HG03575 (cell line): ENCODE data around the gene NANOS3.

Experiments used
- ATAC-seq: cut with Tn5 transposase; IDR thresholded peaks from one replicate; pipeline ENCODE4 v1.9.1; 2021; ENCODE audit not compliant: unreplicated experiment, insufficient number of reproducible peaks, low FRiP score; ENCODE audit errors: extremely low read depth

The NANOS3 gene

DNA sequence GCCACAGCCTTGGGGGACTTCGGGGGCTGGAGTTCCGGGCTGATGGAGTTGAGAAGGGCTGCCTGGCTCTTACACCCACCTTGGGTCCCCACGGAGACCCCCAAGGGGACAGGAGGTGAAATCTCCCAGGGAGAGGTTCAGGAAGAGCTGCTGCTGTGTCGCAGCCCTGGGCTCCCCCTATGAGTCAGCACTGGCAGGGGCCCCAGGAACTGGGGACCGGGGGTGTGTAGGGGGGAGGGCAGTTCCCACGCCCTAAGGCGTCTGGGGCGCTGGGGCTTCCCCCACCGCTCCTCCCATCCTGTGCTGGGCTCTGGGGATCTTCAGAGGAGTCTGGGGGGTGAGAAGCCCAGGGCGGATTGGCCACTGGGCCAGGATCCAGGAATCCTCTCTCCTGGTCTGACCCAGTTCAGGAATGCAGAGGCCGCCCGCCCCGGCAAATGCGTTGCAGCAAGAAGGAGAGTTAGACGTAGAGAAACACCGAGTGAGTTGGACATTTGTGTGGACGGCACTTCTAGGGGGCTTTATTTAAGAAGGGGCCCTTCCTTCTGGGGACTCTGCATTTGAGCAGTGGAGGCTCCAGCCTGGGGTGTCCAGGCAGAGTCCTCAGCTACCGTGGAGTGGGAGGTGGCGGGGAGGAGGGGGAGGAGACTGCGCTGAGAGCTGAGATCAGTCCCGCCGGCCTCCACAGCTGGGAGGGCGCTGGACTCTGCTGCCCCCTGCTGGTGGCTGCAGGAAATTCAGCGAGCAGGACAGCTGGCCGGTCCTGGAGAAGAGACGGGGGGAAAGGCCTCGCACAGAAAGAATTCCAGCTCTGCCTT, 15.0 kb upstream of the NANOS3 start:
- no peak for ATAC-seq

DNA sequence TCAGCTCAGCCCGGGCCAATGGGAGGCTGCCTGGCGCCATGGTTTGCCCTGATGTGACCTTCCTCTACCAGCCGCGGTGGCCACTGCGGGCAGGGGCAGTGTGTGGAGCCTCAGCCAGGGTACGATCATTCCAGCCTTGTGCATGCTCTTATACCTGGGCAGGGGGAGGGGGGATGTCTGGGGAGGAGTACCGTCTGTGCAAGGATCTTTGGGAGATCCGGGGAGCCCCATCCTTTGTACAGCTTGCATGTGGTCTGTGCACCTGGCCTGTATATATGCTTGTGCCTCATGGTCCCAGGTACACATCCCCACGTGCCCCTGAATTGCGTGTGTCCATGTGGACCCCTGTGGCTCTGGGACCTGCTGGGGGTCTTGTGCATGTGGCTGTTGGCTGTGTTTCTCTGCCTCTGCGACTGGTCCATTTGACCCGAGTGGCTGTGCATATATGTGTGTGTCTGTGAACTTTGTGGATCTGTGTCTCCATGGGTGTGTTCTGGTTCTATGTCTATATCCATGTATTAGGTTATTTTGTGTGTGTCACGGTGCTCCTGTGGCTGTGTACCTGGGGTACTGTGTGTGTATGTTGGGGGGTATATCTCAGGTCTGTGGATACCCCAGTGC, 12.8 kb upstream of the NANOS3 start:
- ATAC-seq, result no peak

DNA sequence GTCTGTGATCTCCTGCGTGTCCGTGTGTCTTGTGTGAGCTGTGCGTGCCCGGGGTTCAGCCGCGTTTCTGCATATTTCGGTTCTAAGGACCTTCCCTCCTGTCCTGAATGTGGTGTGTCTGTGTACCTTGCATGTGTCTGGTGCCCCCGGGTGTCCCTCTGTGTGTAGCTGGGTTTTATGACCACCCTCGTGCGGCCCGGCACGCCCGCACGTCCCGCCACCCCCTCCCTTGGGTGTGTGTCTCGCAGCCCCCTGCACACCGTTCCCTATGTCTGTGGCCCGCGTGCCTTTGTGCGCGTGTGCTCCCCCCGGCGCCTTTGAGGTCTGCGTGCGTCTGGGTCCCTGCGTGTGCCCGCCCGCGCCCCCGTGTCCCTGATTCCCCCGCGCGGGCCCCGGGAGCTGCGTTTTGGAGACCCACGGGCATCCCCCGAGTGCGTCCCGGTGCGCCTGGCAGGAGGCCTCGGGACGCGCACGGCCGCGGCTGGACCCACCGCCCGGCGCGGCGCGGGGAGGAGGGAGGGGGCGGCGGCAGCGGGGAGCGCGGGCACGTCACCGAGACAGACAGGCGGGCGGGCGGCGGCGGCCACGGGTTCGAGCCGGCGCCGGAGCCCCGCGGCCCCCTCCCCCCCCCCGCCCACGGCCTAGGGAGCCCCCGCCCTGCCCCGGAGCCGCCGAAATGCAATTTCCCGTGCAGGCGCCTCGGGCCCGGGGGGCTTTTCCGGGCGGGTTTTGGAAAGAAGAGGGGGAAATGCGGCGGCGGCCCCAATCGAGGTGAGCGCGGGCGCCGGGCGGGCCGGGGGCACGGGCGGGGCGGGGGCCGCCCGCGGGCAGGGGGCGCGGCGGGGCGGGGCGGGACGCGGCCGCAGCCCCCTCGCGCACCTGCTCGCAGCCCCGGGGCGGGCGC, 12.0 kb upstream of the NANOS3 start:
- ATAC-seq, result no peak

DNA sequence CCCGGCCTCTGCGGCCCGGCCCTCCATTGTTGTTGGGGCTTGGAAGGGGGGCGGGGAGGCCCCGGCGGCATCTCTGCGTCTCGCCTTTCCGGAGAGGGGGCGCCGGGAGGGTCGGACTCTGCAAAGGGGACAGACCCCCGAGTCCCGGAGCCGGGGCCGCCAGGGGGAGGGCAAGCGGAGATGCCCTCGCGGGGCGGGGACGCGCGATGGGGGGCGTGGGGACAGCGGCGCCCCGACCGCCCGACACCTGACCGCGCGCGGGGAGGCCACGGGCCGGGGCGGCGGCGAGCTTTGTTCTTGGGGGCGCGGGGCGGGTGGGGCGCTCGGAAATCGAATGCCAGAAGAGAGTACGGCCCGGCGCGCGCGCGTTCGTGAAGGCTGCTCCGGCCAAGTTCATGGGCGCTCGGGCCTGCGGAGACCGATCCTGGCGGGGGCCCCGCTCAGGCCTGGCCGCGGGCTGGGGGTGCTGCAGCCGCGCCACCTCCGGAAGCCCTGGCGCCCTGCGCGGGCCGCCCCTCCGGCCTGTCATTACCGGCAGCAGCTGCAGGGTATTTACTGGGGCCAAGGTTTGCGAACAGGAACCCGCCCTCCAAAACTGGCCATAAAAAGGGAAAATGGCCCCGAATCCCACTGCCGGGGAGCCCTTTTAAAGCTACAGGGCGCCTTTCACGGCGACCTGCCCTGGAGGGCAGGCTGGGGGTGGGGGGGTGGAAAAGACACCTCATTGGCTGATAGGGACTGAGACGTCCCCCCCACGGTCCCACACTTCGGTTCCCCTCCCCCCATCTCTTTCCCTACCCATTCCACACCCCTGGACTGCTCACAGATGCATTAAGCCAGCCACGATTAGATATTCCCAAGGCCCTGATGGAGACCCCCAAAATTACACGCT, 11.1 kb upstream of the NANOS3 start:
- ATAC-seq, result no peak

DNA sequence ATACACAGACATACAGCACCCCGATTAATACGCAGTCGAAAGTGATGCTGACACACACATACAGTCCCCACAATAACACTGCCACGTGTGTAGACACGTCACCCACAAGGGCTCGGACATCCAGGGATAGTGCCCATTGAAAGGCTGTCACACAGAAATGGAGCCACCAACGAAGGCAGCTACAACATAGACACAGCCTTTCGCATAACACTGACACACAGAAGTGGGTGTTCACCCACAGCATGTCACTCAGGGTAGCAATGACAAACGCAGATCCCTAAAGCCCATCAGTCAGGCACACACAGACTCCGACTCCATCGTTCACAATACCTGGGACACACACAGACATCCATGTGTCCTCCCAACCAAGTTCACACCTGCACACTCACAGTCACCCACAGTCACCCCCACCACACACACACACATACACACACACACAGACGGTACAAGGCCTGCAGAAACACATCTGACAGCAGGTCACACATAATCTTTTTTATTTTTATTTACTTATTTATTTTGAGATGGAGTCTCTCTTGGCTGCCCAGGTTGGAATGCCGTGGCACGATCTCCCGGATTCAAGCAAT, 10.4 kb upstream of the NANOS3 start:
- ATAC-seq, result no peak

DNA sequence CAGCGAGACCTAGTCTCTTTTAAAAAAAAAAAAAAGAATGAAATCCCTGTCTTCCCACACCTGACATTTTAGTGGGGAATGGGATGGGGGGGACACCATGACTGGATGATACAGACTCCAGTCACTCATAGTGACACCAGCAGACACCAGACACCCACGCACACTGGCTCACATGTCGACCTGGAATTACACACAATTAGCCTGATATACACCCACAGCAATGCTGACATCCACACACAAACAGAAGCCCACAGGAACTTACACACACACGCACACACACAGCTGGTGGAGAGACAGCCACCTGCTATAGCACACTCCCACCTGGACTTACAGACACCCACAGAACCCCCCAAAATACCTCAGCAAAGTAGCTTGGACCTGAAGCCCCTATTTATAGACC, 8.3 kb upstream of the NANOS3 start:
- no peak for ATAC-seq

DNA sequence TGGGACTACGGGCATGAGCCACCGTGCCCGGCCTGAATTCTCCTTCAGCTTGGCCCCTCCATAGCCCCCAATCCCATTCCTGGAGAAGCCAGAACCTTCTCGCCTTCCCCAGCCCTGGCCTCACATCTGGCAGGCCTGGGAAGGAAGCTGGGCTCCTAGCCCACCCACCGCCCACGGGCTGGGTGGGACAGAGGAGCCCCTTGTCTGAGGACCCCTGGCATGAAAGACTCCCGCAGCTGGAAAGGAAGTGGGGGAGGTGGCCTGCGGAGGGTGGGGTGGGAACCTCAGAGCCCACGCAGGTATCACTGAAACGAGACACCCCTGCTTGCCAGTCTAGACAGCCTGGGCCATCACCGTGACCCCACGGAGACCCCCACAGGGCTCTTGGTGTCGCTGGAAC, 7.7 kb upstream of the NANOS3 start:
- ATAC-seq, result no peak

DNA sequence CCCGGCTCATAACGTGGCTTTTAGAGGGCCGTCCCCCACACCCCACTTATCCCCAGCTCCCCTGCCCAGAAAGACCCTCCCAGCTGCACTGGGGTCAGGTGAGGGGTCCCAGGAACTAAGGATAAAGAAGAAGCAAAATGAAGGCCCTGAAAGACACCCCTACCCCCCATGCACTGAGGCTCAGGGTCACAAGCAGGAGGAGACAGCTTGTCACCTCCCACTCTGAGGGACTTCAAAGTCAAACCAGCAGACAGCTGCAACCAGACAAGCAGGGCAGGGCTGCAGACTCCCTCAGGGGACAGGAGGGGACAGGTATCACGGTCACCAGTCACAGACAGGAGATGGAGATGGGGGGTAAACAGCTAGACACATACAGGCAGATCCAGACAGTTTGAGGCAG, 6.1 kb upstream of the NANOS3 start:
- no peak for ATAC-seq

DNA sequence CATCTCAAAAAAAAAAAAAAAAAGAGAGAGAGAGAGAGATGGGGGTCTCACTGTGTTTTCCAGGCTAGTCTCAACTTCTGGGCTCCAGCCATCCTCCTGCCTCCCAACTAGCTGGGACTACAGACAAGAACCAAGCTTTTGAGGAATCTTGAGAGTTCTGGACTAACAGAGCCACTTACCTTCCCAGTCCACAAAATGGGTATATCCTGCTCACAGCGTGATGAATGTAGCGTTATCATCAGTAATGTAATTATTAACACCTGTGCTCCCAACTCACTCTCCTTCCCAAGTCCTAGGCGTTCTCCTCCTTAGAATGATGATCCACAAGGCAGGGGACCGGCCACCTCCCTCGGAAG, 4.6 kb upstream of the NANOS3 start:
- ATAC-seq, result no peak

DNA sequence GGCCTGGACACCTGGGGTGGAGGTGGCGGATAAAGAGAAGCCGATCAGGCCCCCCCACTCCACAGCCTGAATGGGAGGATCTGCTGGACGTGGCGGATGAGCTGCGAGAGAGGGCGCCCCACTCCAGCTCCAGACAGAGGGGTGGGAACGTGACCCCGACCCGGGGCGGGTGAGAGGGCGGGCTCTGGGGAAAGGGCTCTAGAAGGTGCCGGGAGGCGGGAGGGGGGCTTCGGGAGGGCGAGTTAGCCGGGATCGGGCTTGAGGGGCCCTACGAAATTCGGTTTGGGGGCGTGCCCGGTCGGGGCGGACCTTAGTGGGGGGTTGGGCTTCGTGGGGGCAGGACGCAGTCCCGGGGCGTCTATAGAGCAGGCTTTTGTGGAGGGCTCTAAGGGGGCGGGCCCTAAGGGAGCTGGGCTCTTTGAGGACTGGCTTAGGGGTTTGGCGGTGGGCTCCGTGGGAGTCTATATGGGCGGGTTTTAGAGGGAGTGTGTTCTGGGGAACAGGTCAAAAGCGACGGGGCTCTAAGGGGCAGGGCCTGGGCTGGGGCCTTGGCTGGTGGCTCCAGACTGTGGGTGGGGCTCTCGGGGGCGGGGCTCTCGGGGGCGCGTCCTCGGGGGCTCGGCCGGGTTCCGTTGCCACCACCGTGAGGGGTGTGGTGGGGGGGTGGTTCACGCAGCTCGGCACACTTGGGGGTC, 4.1 kb upstream of the NANOS3 start:
- no peak for ATAC-seq

DNA sequence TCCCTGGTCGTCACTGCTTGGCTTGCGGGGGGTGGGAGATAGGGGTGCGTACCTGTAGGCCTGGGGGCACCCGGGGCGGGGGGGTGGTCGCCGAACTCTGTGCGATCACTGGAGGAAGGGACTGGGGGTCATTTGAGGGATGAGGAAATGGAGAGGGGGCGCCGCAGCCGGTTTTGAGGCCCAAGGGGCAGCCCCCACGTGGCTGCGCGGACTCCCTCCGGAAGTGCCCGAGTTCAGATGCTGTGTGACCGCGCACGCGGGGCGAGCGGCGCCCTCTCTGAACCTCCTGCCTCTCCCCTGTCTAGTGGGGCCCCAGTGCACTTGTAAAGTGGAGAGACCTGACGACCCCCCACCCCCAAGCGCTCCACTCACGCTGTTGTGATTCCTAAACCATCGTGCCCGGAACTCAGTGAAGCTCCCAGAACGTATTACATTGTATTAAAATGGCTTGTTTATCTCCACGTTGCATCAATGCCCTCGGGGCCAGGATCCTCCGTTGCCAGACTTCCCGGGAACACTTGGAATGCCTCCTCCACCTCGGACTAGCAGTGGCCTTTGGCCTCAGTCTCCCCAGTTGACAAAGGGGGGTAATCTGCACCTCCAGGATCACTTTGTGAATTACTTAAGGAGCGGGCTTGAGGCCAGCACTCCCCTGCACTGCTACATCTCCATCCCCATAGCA, 3.0 kb upstream of the NANOS3 start:
- ATAC-seq, result no peak

DNA sequence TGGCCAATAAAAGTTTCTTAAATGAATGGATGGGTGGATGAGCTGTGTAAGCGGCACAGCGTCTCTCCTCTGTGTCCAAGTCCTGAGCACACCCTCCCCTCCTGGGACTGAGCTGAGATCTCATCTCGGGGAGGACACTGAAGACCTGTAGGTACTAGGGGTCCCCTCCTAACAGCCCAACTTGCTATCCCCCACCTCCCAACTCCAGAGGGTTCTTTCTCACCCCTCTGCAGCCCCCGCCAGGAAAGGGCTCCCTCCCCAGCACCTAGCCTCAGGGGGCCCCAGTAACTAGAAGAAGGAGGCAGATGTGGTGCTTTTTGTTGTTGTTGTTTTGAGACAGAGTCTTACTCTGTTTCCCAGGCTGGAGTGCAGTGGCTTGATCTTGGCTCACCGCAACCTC, 1.1 kb upstream of the NANOS3 start:
- ATAC-seq, result no peak

DNA sequence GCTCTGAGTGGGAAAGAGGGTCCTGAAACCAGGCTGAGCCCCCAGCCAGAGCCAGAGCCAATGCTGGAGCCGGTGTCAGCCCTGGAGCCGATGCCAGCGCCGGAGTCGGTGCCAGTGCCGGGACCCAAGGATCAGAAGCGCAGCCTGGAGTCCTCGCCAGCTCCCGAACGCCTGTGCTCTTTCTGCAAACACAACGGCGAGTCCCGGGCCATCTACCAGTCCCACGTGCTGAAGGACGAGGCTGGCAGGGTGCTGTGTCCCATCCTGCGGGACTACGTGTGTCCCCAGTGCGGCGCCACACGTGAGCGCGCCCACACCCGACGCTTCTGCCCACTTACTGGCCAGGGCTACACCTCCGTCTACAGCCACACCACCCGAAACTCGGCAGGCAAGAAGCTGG, 369 bp downstream of the NANOS3 start:
- ATAC-seq, result no peak

DNA sequence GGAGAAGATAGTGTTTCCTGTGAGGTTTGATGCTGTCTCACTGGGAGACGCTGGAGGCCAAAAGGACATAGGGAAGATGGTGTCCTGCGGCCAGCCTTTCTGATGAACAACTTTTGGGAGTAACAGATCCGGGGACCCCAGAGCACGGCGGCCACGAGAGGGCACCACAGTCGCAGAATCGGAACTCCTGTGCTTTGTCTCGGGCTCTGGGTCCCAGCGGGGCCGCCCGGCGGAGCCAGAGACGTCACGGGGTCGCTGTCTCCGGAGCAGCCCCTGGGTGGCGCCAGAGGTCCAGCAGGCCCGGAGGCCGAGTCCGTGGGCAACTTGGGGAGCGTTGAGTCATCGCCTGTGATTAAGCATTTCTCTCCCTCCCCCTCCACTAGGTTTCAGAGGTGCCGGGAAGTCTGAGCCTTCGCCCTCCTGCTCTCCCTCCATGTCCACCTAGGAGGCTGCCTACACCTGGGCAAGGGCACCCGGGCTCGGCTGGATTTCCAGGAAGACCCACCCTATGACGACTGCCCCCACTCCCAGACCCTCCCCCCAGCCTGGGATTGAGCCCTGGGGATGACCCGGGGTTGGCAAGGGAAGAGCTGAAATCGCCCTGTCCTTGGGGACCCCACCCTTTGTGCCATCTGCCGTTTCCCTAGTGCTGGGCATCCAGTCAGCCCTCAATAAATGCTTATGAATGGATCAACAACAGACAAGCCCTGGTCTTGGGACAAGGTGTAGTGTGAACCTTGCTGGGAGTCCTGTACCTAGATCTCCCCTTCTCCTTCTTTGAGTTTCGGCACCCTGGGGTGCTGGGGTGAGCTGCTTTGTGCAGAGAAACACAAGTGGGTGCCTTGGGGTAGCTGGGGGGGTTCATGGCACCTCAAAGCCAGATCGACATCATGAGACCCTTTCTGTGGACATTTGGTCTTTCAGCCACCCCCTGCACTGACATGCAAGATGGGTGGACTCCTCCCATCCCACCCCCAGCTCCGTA, 3.4 kb downstream of the NANOS3 start:
- peak; percentile 51 for ATAC-seq

DNA sequence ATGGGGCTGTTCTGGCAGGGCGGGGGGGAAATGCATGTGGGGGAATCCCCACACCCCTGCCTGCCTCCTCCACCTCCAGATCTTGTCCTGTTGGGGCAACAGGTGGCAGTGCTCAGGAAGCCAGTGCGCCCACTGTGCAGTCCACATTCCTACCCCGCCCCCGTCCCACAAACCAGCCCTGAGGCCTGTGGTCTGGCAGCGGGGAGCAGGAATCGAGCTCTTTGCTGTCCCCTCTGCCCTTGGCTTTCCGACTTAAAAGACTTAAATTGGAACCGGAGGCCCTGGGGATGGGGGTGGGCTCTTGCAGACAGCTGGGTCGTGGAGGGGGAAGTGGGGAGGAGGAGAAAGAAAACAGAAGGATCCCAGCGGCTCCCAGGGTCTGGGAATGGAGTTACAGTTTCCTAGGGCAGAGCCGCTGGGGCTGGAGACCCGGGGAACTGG, 4.3 kb downstream of the NANOS3 start:
- no peak for ATAC-seq

DNA sequence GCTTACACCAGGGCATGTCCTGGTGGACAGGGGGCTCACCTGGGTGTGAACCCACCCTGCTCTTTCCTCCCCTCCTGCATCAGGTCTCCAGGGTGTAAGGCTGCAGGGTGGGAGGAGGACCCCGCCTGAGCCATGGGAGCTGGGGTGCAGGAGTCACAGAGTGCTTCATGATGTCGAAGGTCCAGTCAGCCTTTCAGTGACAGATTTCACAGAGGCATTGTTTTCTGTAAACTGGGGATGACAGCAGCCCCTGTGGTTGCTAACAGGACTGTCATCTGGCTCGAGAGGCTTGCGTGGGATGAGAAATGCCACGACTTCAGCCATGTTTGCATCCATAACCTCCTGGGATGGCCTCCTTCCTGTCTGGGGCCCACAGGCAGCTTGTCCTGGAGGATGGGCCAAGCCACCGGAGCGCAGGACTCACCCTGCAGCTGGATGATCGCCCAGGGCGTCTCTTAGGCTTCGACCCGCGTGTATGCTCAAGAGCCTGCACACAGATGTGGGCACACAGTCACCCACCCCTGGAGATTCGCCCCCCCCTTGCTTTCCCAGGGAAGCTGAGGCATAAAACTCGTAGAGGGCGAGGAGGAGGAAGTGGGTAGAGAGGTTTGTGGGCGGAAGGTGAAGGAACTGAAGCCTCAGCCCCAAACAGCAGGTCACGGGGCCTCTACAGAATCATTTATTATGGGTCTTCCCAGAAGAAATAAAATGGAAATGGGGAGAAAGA, 4.9 kb downstream of the NANOS3 start:
- no peak for ATAC-seq
